Keratinocyte (primary cell): ENCODE measurements around the gene FBXO8. TPM values are rescaled to one million over a fixed set of nuclear protein-coding genes. Genes with fewer than 3 reads are reported as not detected.
A peak's percentile ranks its signal among the peaks of the same experiment; 100 is the strongest.

Experiments
- DNase-seq: peaks from one replicate; pipeline ENCODE4 v3.0.0-alpha.2; 2011; ENCODE audit warnings: low read depth, missing footprints, low spot score
- FAIRE-seq: peaks from 2 replicates; lab custom pipeline; 2011; peaks lifted over from hg19 to GRCh38; lab: Jason Lieb, UNC
- H2AFZ ChIP-seq: 2 replicates; pipeline ENCODE4 v1.6.0; 2012; ENCODE audit warnings: low read length, control low read depth, inconsistent platforms; ENCODE audit not compliant: control insufficient read depth
- H3K27ac ChIP-seq: 2 replicates; pipeline ENCODE4 v1.5.1; 2011; ENCODE audit warnings: low read length; ENCODE audit not compliant: control insufficient read depth, insufficient read depth
- H3K27me3 ChIP-seq: 3 replicates; pipeline ENCODE4 v1.6.0; 2011; ENCODE audit warnings: low read length; ENCODE audit not compliant: control insufficient read depth, insufficient read depth; ENCODE audit errors: extremely low read depth
- H3K36me3 ChIP-seq, 2 experiments: 2 replicates in 1 of 2; 3 replicates in 1 of 2; pipeline ENCODE4 v1.5.1; 2011; ENCODE audit warnings: low read length in 2 of 2, mild to moderate bottlenecking in 1 of 2; ENCODE audit not compliant: control insufficient read depth in 2 of 2, insufficient read depth in 2 of 2; ENCODE audit errors: extremely low read depth in 1 of 2
- H3K4me1 ChIP-seq: 3 replicates; pipeline ENCODE4 v1.5.1; 2011; ENCODE audit warnings: low read length; ENCODE audit not compliant: control insufficient read depth, insufficient read depth; ENCODE audit errors: extremely low read depth
- H3K4me2 ChIP-seq: 3 replicates; pipeline ENCODE4 v1.6.0; 2011; ENCODE audit warnings: low read depth, low read length; ENCODE audit not compliant: control insufficient read depth, insufficient read depth; ENCODE audit errors: extremely low read depth
- H3K4me3 ChIP-seq, 3 experiments: fragments of 200-600 bp in 1 of 3; sonication (generic) in 1 of 3; 2 replicates in 2 of 3; 3 replicates in 1 of 3; pipeline ENCODE4 v1.5.1; 2011 to 2016; ENCODE audit warnings: low read length in 3 of 3, mild to moderate bottlenecking in 3 of 3, control low read depth in 2 of 3, inconsistent platforms in 1 of 3, low read depth in 1 of 3, mixed read lengths in 1 of 3, mixed run types in 1 of 3, moderate library complexity in 1 of 3; ENCODE audit not compliant: control insufficient read depth in 2 of 3, insufficient read depth in 2 of 3; ENCODE audit errors: extremely low read depth in 1 of 3
- H3K79me2 ChIP-seq: 2 replicates; pipeline ENCODE4 v1.6.0; 2012; ENCODE audit warnings: low read length; ENCODE audit not compliant: control insufficient read depth, insufficient read depth
- H3K9ac ChIP-seq: 3 replicates; pipeline ENCODE4 v1.6.0; 2011; ENCODE audit warnings: low read length; ENCODE audit not compliant: control insufficient read depth, insufficient read depth; ENCODE audit errors: extremely low read depth
- H3K9me1 ChIP-seq: 3 replicates; pipeline ENCODE4 v1.6.0; 2011; ENCODE audit warnings: low read length; ENCODE audit not compliant: control insufficient read depth, insufficient read depth; ENCODE audit errors: extremely low read depth
- H3K9me3 ChIP-seq: 2 replicates; pipeline ENCODE4 v1.5.1; 2012; ENCODE audit warnings: low read depth, low read length; ENCODE audit not compliant: control insufficient read depth
- H4K20me1 ChIP-seq: 3 replicates; pipeline ENCODE4 v1.6.0; 2011; ENCODE audit warnings: low read length; ENCODE audit not compliant: control insufficient read depth, insufficient read depth; ENCODE audit errors: extremely low read depth
- EZH2 ChIP-seq: IDR thresholded peaks from one replicate; pipeline ENCODE4 v1.6.1; 2012; ENCODE audit warnings: inconsistent platforms, mild to moderate bottlenecking, low read length, moderate library complexity
- dilution Hi-C: fragments of 300-500 bp; cut with MboI; formaldehyde crosslinking; loops from one replicate; pipeline ENCODE4 v1.7.0; 2020; ENCODE audit warnings: low sequenced_read_pairs; ENCODE audit not compliant: extremely low pct_ligation_motif_present
- polyA plus RNA-seq, 5 experiments: library from polyadenylated mRNA; depleted of rRNA in 3 of 5; stranded (reverse) in 3 of 5; stranded (forward) in 1 of 5; unstranded in 1 of 5; fragments of >200 nt; gene quantifications; 1 replicate in 1 of 5; 2 replicates in 3 of 5; 3 replicates in 1 of 5; pipeline versions ENCODE4 v1.2.1 to v1.2.3, GENCODE V29; 2011 to 2012; ENCODE audit warnings: missing spikeins in 2 of 5, low read depth in 1 of 5, low replicate concordance in 1 of 5
- TF ChIP-seq, protein P1 (sequence below), 3 experiments: IDR thresholded peaks in 1 of 3; conservative IDR thresholded peaks in 1 of 3; optimal IDR thresholded peaks in 1 of 3; 2 replicates in 2 of 3; 3 replicates in 1 of 3; pipeline versions ENCODE3 to v1.5.1; 2011; ENCODE audit warnings: low read length in 3 of 3, mild to moderate bottlenecking in 3 of 3, moderate library complexity in 2 of 3, control low read depth in 1 of 3, inconsistent platforms in 1 of 3; ENCODE audit not compliant: insufficient read depth in 2 of 3; ENCODE audit errors: extremely low read depth in 1 of 3

FBXO8 gene
- polyA plus RNA-seq, 1 donor (not counting 4 experiments of a cell fraction or from before 2014, with no cell fraction given), result 21.0 TPM

DNA sequence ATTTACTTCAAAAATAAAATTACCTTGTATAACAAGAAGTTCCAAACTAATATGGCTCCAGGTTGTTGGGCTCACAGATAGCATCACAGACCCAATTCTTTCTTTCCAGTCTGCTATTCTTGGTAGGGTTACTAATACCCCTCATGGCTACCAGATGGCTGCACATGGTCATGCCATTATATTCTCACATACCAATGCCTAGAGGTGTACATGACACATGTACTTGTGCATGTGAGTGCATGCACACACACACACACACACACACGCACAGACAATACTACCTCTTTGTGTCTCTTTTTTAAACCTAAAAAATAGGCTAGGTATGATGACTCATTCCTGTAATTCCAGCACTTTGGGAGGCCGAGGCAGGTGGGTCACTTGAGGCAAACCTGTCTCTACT lies 31.1 kb downstream of the FBXO8 start:
- DNase-seq (peak; percentile 23), FAIRE-seq (no peak)
- no peak overlapping the region for H3K4me2 ChIP-seq
- no peak overlapping the region for H3K4me3 ChIP-seq
- no peaks in the 10 kb centered on the region for H3K9me3 ChIP-seq
- no peaks in the 10 kb centered on the region for H4K20me1 ChIP-seq
- H3K36me3 ChIP-seq, result no peaks in the 10 kb centered on the region
- no peaks in the 10 kb centered on the region for H3K27me3 ChIP-seq
- dilution Hi-C loops, result no loop called here
- no peaks in the 10 kb centered on the region for H3K79me2 ChIP-seq
- no peak overlapping the region for H3K27ac ChIP-seq
- no peaks in the 10 kb centered on the region for H3K4me1 ChIP-seq
- H3K9me1 ChIP-seq, result no peaks in the 10 kb centered on the region
- no peak overlapping the region for H3K9ac ChIP-seq
- TF ChIP-seq, protein P1, sequence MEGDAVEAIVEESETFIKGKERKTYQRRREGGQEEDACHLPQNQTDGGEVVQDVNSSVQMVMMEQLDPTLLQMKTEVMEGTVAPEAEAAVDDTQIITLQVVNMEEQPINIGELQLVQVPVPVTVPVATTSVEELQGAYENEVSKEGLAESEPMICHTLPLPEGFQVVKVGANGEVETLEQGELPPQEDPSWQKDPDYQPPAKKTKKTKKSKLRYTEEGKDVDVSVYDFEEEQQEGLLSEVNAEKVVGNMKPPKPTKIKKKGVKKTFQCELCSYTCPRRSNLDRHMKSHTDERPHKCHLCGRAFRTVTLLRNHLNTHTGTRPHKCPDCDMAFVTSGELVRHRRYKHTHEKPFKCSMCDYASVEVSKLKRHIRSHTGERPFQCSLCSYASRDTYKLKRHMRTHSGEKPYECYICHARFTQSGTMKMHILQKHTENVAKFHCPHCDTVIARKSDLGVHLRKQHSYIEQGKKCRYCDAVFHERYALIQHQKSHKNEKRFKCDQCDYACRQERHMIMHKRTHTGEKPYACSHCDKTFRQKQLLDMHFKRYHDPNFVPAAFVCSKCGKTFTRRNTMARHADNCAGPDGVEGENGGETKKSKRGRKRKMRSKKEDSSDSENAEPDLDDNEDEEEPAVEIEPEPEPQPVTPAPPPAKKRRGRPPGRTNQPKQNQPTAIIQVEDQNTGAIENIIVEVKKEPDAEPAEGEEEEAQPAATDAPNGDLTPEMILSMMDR (optimal IDR thresholded peaks at IDR 0.05 in 1 of 3, IDR thresholded peaks at IDR 0.05 in 1 of 3, conservative IDR thresholded peaks at IDR 0.05 in 1 of 3; ENCODE audit: extremely low read depth in 1 of 3, insufficient read depth in 2 of 3, low read length in 3 of 3), result no peak
- no peak for TF ChIP-seq EZH2
- no peak overlapping the region for H2AFZ ChIP-seq

DNA sequence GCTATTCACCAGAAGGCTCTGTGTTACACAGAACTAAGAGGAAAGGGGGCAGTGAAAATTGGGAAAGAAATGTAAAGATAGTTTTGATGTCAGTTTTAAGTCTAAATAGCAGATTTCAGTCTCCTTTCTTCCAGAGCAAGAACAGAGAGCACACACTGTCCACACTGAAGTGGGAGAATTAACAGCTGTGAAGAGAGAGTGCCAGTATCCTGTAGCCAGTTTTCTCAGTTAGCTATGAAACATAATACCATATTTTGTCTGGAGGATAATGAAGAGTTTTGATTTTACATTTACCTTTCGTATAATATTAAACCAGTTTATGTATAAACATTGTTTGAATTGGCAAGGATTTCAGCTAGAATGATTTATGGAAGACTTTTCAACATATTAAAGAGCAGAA lies 35.1 kb downstream of the FBXO8 start:
- H3K36me3 ChIP-seq, result no peaks in the 10 kb centered on the region
- H3K9me1 ChIP-seq, result no peaks in the 10 kb centered on the region
- no peak overlapping the region for H3K4me2 ChIP-seq
- dilution Hi-C loops, result no loop called here
- H3K27me3 ChIP-seq, result no peaks in the 10 kb centered on the region
- no peaks in the 10 kb centered on the region for H3K9me3 ChIP-seq
- TF ChIP-seq, protein P1 (optimal IDR thresholded peaks at IDR 0.05 in 1 of 3, IDR thresholded peaks at IDR 0.05 in 1 of 3, conservative IDR thresholded peaks at IDR 0.05 in 1 of 3; ENCODE audit: extremely low read depth in 1 of 3, insufficient read depth in 2 of 3, low read length in 3 of 3), result no peak
- TF ChIP-seq EZH2, result no peak
- no peaks in the 10 kb centered on the region for H4K20me1 ChIP-seq
- H3K27ac ChIP-seq, result no peak overlapping the region
- DNase-seq (no peak), FAIRE-seq (no peak)
- no peaks in the 10 kb centered on the region for H3K4me1 ChIP-seq
- H3K9ac ChIP-seq, result no peak overlapping the region
- no peak overlapping the region for H2AFZ ChIP-seq
- H3K79me2 ChIP-seq, result no peaks in the 10 kb centered on the region
- no peak overlapping the region for H3K4me3 ChIP-seq
